Measurements from ENCODE around the gene ALAD. TPM values are rescaled to one million over a fixed set of nuclear protein-coding genes. Genes with fewer than 3 reads are reported as not detected.

Gene ALAD
- polyA plus RNA-seq, 1 donor (not counting 4 experiments of a cell fraction or from before 2014, with no cell fraction given): 9.3 TPM

DNA sequence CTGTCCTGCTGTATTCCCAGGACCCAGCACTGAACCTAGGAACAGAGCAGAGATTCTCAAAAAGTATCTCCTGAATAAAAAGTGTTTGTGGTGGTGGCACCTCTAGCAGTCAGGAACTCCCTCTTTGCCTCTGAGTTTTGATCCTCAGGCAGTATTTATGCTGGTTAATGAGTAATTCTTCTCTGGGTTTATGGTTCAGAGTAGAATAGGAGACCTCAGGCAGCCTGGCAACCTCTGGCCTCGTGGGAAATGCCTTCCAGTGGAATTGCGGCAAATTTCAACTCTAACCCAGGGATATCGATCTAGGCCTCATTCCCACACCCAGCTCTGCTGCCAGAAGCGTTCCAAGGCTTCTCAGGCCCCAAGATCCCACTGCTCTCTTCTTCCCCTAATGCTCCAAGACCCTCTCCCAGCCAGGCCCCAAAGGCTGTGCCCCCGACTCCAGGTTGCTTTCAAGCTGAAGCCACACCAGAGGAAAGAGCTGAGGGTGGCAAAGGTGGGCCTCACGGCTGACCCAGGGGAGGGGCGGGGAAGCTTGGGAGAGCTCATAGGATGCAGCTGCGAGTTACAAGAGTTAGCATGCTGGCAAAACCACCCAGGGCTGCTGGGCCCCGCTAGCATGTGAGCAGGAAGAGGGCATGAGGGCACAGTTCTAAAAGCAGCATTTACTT, 13.4 kb downstream of the ALAD start:
- H3K4me3 ChIP-seq (ENCODE audit: control insufficient read depth in 2 of 3, extremely low read depth in 1 of 3, insufficient read depth in 2 of 3, low read depth in 1 of 3, low read length in 3 of 3): no peak overlapping the region
- TF ChIP-seq, protein P1, sequence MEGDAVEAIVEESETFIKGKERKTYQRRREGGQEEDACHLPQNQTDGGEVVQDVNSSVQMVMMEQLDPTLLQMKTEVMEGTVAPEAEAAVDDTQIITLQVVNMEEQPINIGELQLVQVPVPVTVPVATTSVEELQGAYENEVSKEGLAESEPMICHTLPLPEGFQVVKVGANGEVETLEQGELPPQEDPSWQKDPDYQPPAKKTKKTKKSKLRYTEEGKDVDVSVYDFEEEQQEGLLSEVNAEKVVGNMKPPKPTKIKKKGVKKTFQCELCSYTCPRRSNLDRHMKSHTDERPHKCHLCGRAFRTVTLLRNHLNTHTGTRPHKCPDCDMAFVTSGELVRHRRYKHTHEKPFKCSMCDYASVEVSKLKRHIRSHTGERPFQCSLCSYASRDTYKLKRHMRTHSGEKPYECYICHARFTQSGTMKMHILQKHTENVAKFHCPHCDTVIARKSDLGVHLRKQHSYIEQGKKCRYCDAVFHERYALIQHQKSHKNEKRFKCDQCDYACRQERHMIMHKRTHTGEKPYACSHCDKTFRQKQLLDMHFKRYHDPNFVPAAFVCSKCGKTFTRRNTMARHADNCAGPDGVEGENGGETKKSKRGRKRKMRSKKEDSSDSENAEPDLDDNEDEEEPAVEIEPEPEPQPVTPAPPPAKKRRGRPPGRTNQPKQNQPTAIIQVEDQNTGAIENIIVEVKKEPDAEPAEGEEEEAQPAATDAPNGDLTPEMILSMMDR (optimal IDR thresholded peaks at IDR 0.05 in 1 of 3, IDR thresholded peaks at IDR 0.05 in 1 of 3, conservative IDR thresholded peaks at IDR 0.05 in 1 of 3; ENCODE audit: extremely low read depth in 1 of 3, insufficient read depth in 2 of 3, low read length in 3 of 3): no peak
- no peak for TF ChIP-seq EZH2 (IDR thresholded peaks at IDR 0.05; ENCODE audit: low read length)
- no peaks in the 10 kb centered on the region for H3K9me1 ChIP-seq (ENCODE audit: control insufficient read depth, extremely low read depth, insufficient read depth, low read length)
- H3K27me3 ChIP-seq (ENCODE audit: control insufficient read depth, extremely low read depth, insufficient read depth, low read length): no peaks in the 10 kb centered on the region
- FAIRE-seq (no peak), DNase-seq (ENCODE audit: low read depth, low spot score) (no peak)
- no peak overlapping the region for H3K27ac ChIP-seq (ENCODE audit: control insufficient read depth, insufficient read depth, low read length)
- H3K4me2 ChIP-seq (ENCODE audit: control insufficient read depth, extremely low read depth, insufficient read depth, low read depth, low read length): no peak overlapping the region
- no peaks in the 10 kb centered on the region for H3K9me3 ChIP-seq (ENCODE audit: control insufficient read depth, low read depth, low read length)
- H3K79me2 ChIP-seq (ENCODE audit: control insufficient read depth, insufficient read depth, low read length): no peaks in the 10 kb centered on the region
- dilution Hi-C loops (cut with MboI; ENCODE audit: extremely low pct_ligation_motif_present, low sequenced_read_pairs): no loop called here
- no peaks in the 10 kb centered on the region for H4K20me1 ChIP-seq (ENCODE audit: control insufficient read depth, extremely low read depth, insufficient read depth, low read length)
- H3K9ac ChIP-seq (ENCODE audit: control insufficient read depth, extremely low read depth, insufficient read depth, low read length): no peak overlapping the region
- peaks cover 3 to 21% of the 10 kb centered on the region in 2 experiments for H3K36me3 ChIP-seq (ENCODE audit: control insufficient read depth in 2 of 2, extremely low read depth in 1 of 2, insufficient read depth in 2 of 2, low read length in 2 of 2)
- no peak overlapping the region for H2AFZ ChIP-seq (ENCODE audit: control insufficient read depth, low read length)
- no peaks in the 10 kb centered on the region for H3K4me1 ChIP-seq (ENCODE audit: control insufficient read depth, extremely low read depth, insufficient read depth, low read length)

DNA sequence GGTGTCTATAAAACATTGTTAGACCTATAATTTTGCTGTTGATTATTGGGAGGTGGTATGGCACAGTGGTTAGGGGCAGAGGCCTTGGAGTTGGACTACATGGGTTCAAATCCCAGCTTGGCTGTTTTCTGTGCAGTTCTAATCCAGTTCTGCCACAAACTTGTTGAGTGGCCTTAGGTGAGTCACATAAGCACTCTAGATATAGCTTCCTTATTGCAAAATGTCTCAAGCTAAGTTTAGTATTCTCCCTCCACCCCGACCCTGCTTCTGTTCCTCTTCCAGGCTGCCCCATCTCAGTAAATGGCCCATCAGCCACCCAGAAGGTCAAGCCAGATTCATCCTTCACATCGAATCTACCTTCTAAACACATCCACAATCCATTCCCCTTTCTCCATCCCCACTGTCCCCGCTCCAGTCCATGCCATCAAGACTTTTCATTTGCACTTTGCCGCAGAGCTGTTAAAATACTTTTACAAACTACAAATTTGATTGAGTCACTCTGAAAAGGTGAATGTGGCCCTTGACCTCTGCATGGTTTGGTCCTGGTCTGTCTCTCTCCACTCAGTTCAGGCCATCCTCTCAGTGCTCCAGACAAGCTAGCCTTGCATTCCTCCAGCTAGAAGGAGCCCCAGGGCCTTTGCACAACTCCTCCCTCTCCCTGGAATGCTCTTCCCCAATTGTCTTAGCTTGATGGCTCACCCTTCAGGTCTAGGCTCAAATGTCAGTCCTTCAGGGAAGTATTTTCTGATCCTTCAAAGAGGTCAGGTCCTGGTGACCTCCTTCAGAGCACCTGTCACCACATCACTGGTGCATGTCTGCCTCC, 14.3 kb downstream of the ALAD start:
- H3K4me1 ChIP-seq (ENCODE audit: control insufficient read depth, extremely low read depth, insufficient read depth, low read length): peaks cover 6% of the 10 kb centered on the region
- no peaks in the 10 kb centered on the region for H4K20me1 ChIP-seq (ENCODE audit: control insufficient read depth, extremely low read depth, insufficient read depth, low read length)
- no peak overlapping the region for H3K9ac ChIP-seq (ENCODE audit: control insufficient read depth, extremely low read depth, insufficient read depth, low read length)
- H3K4me2 ChIP-seq (ENCODE audit: control insufficient read depth, extremely low read depth, insufficient read depth, low read depth, low read length): no peak overlapping the region
- H3K9me3 ChIP-seq (ENCODE audit: control insufficient read depth, low read depth, low read length): no peaks in the 10 kb centered on the region
- H3K4me3 ChIP-seq (ENCODE audit: control insufficient read depth in 2 of 3, extremely low read depth in 1 of 3, insufficient read depth in 2 of 3, low read depth in 1 of 3, low read length in 3 of 3): no peak overlapping the region
- H3K27me3 ChIP-seq (ENCODE audit: control insufficient read depth, extremely low read depth, insufficient read depth, low read length): no peaks in the 10 kb centered on the region
- H3K36me3 ChIP-seq (ENCODE audit: control insufficient read depth in 2 of 2, extremely low read depth in 1 of 2, insufficient read depth in 2 of 2, low read length in 2 of 2): peaks cover 2 to 19% of the 10 kb centered on the region in 2 experiments
- no peak for DNase-seq (ENCODE audit: low read depth, low spot score)
- no peak for FAIRE-seq
- no peak overlapping the region for H3K27ac ChIP-seq (ENCODE audit: control insufficient read depth, insufficient read depth, low read length)
- H3K79me2 ChIP-seq (ENCODE audit: control insufficient read depth, insufficient read depth, low read length): no peaks in the 10 kb centered on the region
- TF ChIP-seq EZH2 (IDR thresholded peaks at IDR 0.05; ENCODE audit: low read length): no peak
- TF ChIP-seq, protein P1 (optimal IDR thresholded peaks at IDR 0.05 in 1 of 3, IDR thresholded peaks at IDR 0.05 in 1 of 3, conservative IDR thresholded peaks at IDR 0.05 in 1 of 3; ENCODE audit: extremely low read depth in 1 of 3, insufficient read depth in 2 of 3, low read length in 3 of 3): no peak
- no peaks in the 10 kb centered on the region for H3K9me1 ChIP-seq (ENCODE audit: control insufficient read depth, extremely low read depth, insufficient read depth, low read length)
- no peak overlapping the region for H2AFZ ChIP-seq (ENCODE audit: control insufficient read depth, low read length)
- dilution Hi-C loops (cut with MboI; ENCODE audit: extremely low pct_ligation_motif_present, low sequenced_read_pairs): no loop called here
